B cell (primary cell): Measurements from ENCODE around the gene CHST1. TPM values are rescaled to one million over a fixed set of nuclear protein-coding genes. Genes with fewer than 3 reads are reported as not detected.

Source experiments
- ATAC-seq: fragments of 200-7000 bp; cut with Tn5 transposase; one replicate; pipeline ENCODE4 v1.10.0; 2021; ENCODE audit warnings: low read depth, mild to moderate bottlenecking, moderate number of reproducible peaks, moderate library complexity
- CTCF ChIA-PET: fragments of 350-600 bp; sonication (Branson Sonifier 250); formaldehyde crosslinking; loops from one replicate; lab custom pipeline; 2021; ENCODE audit warnings: antibody characterized with exemption, inconsistent platforms; lab: Charles Lee
- POLR2A ChIA-PET: fragments of 350-600 bp; sonication (Branson Sonifier 250); formaldehyde crosslinking; loops from one replicate; lab custom pipeline; 2021; ENCODE audit warnings: antibody characterized with exemption; lab: Charles Lee
- DNase-seq: peaks from one replicate; pipeline ENCODE4 v3.0.0; 2013
- H2AFZ ChIP-seq: 2 replicates; pipeline ENCODE4 v1.6.1; 2012; ENCODE audit warnings: mild to moderate bottlenecking, low read depth, low read length; ENCODE audit not compliant: insufficient read depth, poor library complexity, severe bottlenecking
- H3K27ac ChIP-seq, 2 donors: 1 replicate in 1 of 2; 2 replicates in 1 of 2; pipeline ENCODE4 v1.5.1; 2012 to 2013; ENCODE audit warnings: low read length in 2 of 2, mild to moderate bottlenecking in 2 of 2, moderate library complexity in 1 of 2
- H3K27me3 ChIP-seq, 4 experiments: fragments of 200-600 bp in 1 of 4; sonication (generic) in 1 of 4; replicated peaks in 1 of 4; 1 replicate in 2 of 4; 2 replicates in 2 of 4; pipeline versions ENCODE4 v1.6.1 to v1.7.0; 2013 to 2016; ENCODE audit warnings: low read length in 3 of 4, mild to moderate bottlenecking in 2 of 4, mixed read lengths in 1 of 4, moderate library complexity in 1 of 4; ENCODE audit not compliant: insufficient read depth in 4 of 4, control insufficient read depth in 3 of 4; ENCODE audit errors: control extremely low read depth in 1 of 4
- H3K36me3 ChIP-seq, 2 experiments: replicated peaks in 1 of 2; 1 replicate in 1 of 2; 2 replicates in 1 of 2; pipeline versions ENCODE4 v1.6.1 to v1.7.1; 2013; ENCODE audit warnings: low read length in 1 of 2; ENCODE audit not compliant: insufficient read depth in 2 of 2, control insufficient read depth in 1 of 2; ENCODE audit errors: control extremely low read depth in 1 of 2, extremely low read depth in 1 of 2
- H3K4me1 ChIP-seq, 2 donors: fragments of 200-600 bp in 1 of 2; sonication (generic) in 1 of 2; 1 replicate in 1 of 2; 2 replicates in 1 of 2; pipeline versions ENCODE4 v1.5.1 to v1.6.1; 2013 to 2017; ENCODE audit warnings: low read length in 2 of 2; ENCODE audit not compliant: control insufficient read depth in 2 of 2, insufficient read depth in 2 of 2
- H3K4me2 ChIP-seq: replicated peaks from 2 replicates; pipeline ENCODE3; 2012; ENCODE audit warnings: mild to moderate bottlenecking, low read depth, low read length; ENCODE audit not compliant: poor library complexity, severe bottlenecking
- H3K4me3 ChIP-seq, 5 experiments: fragments of 200-600 bp in 1 of 5; sonication (generic) in 1 of 5; 1 replicate in 3 of 5; 2 replicates in 2 of 5; pipeline versions ENCODE4 v1.5.1 to v1.7.0; 2011 to 2016; ENCODE audit warnings: low read length in 4 of 5, mild to moderate bottlenecking in 4 of 5, low read depth in 2 of 5, control low read depth in 1 of 5, moderate library complexity in 1 of 5; ENCODE audit not compliant: insufficient read depth in 1 of 5; ENCODE audit errors: control extremely low read depth in 1 of 5, extremely low read depth in 1 of 5
- H3K79me2 ChIP-seq: fragments of 200-600 bp; sonication (generic); one replicate; pipeline ENCODE4 v1.6.0; 2016; ENCODE audit warnings: low read length; ENCODE audit not compliant: control insufficient read depth, insufficient read depth
- H3K9ac ChIP-seq: fragments of 200-600 bp; sonication (generic); 2 replicates; pipeline ENCODE4 v1.6.1; 2017; ENCODE audit warnings: mild to moderate bottlenecking, low read length, moderate library complexity
- H3K9me3 ChIP-seq, 3 donors: one replicate each; pipeline versions ENCODE4 v1.6.1 to v1.7.1; 2013; ENCODE audit warnings: low read length in 2 of 3; ENCODE audit not compliant: control insufficient read depth in 2 of 3, insufficient read depth in 1 of 3; ENCODE audit errors: control extremely low read depth in 1 of 3
- H4K20me1 ChIP-seq: 2 replicates; pipeline ENCODE4 v1.6.0; 2012; ENCODE audit warnings: mild to moderate bottlenecking, low read length; ENCODE audit not compliant: insufficient read depth, control insufficient read depth, poor library complexity, severe bottlenecking
- H3K27ac Mint-ChIP-seq: one replicate; pipeline ENCODE4 v1.8.0; 2021; ENCODE audit warnings: mixed read lengths
- H3K27me3 Mint-ChIP-seq: one replicate; pipeline ENCODE4 v1.8.0; 2021; ENCODE audit warnings: mixed read lengths
- H3K4me1 Mint-ChIP-seq: one replicate; pipeline ENCODE4 v1.8.0; 2021; ENCODE audit warnings: mixed read lengths
- H3K4me3 Mint-ChIP-seq: one replicate; pipeline ENCODE4 v1.8.0; 2021; ENCODE audit warnings: mixed read lengths
- H3K9me3 Mint-ChIP-seq: one replicate; pipeline ENCODE4 v1.8.0; 2022; ENCODE audit warnings: mixed read lengths; ENCODE audit not compliant: insufficient read depth
- CTCF ChIP-seq: fragments of 200-600 bp; IDR thresholded peaks from one replicate; pipeline ENCODE4 v1.8.0; 2022; ENCODE audit warnings: antibody characterized with exemption, mild to moderate bottlenecking
- EZH2 ChIP-seq: IDR thresholded peaks from 2 replicates; pipeline ENCODE4 v1.6.1; 2012; ENCODE audit warnings: borderline replicate concordance, low read depth, mild to moderate bottlenecking, moderate library complexity, low read length; ENCODE audit not compliant: insufficient read depth, poor library complexity, severe bottlenecking
- WGBS: methylation state at CpG from one replicate; pipeline ENCODE4 v1.1.5; 2013; ENCODE audit warnings: missing lambda C conversion rate; ENCODE audit not compliant: insufficient coverage; 5-methylcytosine and 5-hydroxymethylcytosine counted together
- intact Hi-C: fragments of 100-400 bp; cut with micrococcal nuclease; formaldehyde crosslinking; loops from one replicate; pipeline ENCODE4 v1.10.0; 2022
- polyA plus RNA-seq: library from polyadenylated mRNA; depleted of rRNA; stranded (reverse); fragments of >200 nt; gene quantifications from 2 replicates; pipeline ENCODE4 v1.2.3, GENCODE V29; 2012
- total RNA-seq, 2 donors: library from RNA; stranded (reverse); fragments of 120-200 nt in 1 of 2; gene quantifications; 1 replicate in 1 of 2; 2 replicates in 1 of 2; pipeline versions ENCODE4 v1.2.3 to v1.2.4, GENCODE V29; 2013 to 2022

Gene CHST1
- total and polyA plus RNA-seq, 2 donors (not counting 1 experiment from before 2014, with no cell fraction given) = not detected

GRCh38 chr11:45606514-45607281 lies 58.7 kb downstream of the CHST1 start:
- no peak for TF ChIP-seq CTCF
- TF ChIP-seq EZH2 = no peak
- peaks cover 44% of the 10 kb centered on the region for H3K27me3 Mint-ChIP-seq
- H3K4me1 Mint-ChIP-seq = no peaks in the 10 kb centered on the region

GRCh38 chr11:45605051-45605450 lies 60.4 kb downstream of the CHST1 start:
- Histone ChIP-seq H3K4me3 (no peak overlapping the region), H2AFZ (no peak overlapping the region), H3K36me3 (no peaks in the 10 kb centered on the region), H3K4me1 (no peaks in the 10 kb centered on the region), H3K9ac (no peak overlapping the region), H3K79me2 (no peaks in the 10 kb centered on the region), H3K9me3 (peaks cover 0 to 10% (median 0%) of the 10 kb centered on the region in 3 donors), H3K27me3 (peaks cover 0 to 28% (median 2%) of the 10 kb centered on the region in 4 experiments), H3K4me2 (no peak overlapping the region), H4K20me1 (no peaks in the 10 kb centered on the region), H3K27ac (no peak overlapping the region)
- no peak for DNase-seq
- peaks cover 48% of the 10 kb centered on the region for H3K27me3 Mint-ChIP-seq
- no peak overlapping the region for H3K4me3 Mint-ChIP-seq
- H3K4me1 Mint-ChIP-seq = no peaks in the 10 kb centered on the region
- CTCF ChIA-PET = no interaction called here
- POLR2A ChIA-PET = no interaction called here
- ATAC-seq = no peak
- no peak overlapping the region for H3K27ac Mint-ChIP-seq
- no peaks in the 10 kb centered on the region for H3K9me3 Mint-ChIP-seq
- no peak for TF ChIP-seq CTCF
- TF ChIP-seq EZH2 = no peak
- intact Hi-C loops = no loop called here
- no CpG with 5 or more reads among the region's 1 CpG for WGBS

More at GRCh38 chr11:45606514-45607281, 58.7 kb downstream of the CHST1 start:
- Mint-ChIP-seq H3K27ac (no peak overlapping the region), H3K9me3 (no peaks in the 10 kb centered on the region), H3K4me3 (no peak overlapping the region)
- ChIA-PET POLR2A (no interaction called here), CTCF (no interaction called here)
- Histone ChIP-seq H2AFZ (no peak overlapping the region), H3K79me2 (no peaks in the 10 kb centered on the region), H3K36me3 (no peaks in the 10 kb centered on the region), H3K27ac (no peak overlapping the region), H3K4me2 (no peak overlapping the region), H3K4me1 (no peaks in the 10 kb centered on the region), H3K27me3 (peaks cover 0 to 32% (median 2%) of the 10 kb centered on the region in 4 experiments), H4K20me1 (no peaks in the 10 kb centered on the region), H3K4me3 (no peak overlapping the region), H3K9ac (no peak overlapping the region), H3K9me3 (peaks cover 0 to 13% (median 0%) of the 10 kb centered on the region in 3 donors)
- DNase-seq (no peak), ATAC-seq (no peak)
- intact Hi-C loops = no loop called here
- WGBS = 34% methylated on average over 8 of the region's 10 CpGs
